Eye (tissue), 1 donor: ENCODE data around the gene MYBPHL.

Experiments used
- DNase-seq: peaks from one replicate; pipeline ENCODE4 v3.0.0-alpha.2; 2015

Gene MYBPHL

GRCh38 chr1:109250454-109251276 is 56.1 kb downstream of the MYBPHL start:
- no peak for DNase-seq

GRCh38 chr1:109249654-109250401 is 57.0 kb downstream of the MYBPHL start:
- DNase-seq = peak; percentile 48

GRCh38 chr1:109248797-109249629 is 57.8 kb downstream of the MYBPHL start, which contains the start of gene CELSR2:
Gene CELSR2 (plus strand): TSS chr1:109249539. CDS start chr1:109250080, 541 bp downstream.
- DNase-seq = peak; percentile 91

GRCh38 chr1:109248444-109248796 is 58.4 kb downstream of the MYBPHL start:
- no peak for DNase-seq

GRCh38 chr1:109247401-109248365 is 59.1 kb downstream of the MYBPHL start:
- DNase-seq = no peak

GRCh38 chr1:109246141-109246551 is 60.7 kb downstream of the MYBPHL start:
- DNase-seq = no peak

GRCh38 chr1:109243860-109244552 is 62.8 kb downstream of the MYBPHL start:
- no peak for DNase-seq

GRCh38 chr1:109243221-109243620 is 63.6 kb downstream of the MYBPHL start:
- no peak for DNase-seq

- no peak for DNase-seq
These were observed 64.4 kb downstream of the MYBPHL start for GRCh38 chr1:109242387-109242786.
